HepG2 (cell line): Measurements from ENCODE around the gene BCL6. TPM values are rescaled to one million over a fixed set of nuclear protein-coding genes. Genes with fewer than 3 reads are reported as not detected.

Experiments
- ATAC-seq: fragments of 200-7000 bp; cut with Tn5 transposase; 3 replicates; pipeline ENCODE4 v1.9.1; 2020; ENCODE audit warnings: mild to moderate bottlenecking, moderate library complexity
- BruUV-seq: library from RNA; stranded (reverse); fragments of 400-500 nt; replicated peaks from 2 replicates; lab custom pipeline; 2021; lab: Mats Ljungman, UMichigan
- CTCF ChIA-PET: fragments of 300-600 bp; formaldehyde crosslinking; extraction: SDS; loops from one replicate; lab custom pipeline; 2021; ENCODE audit warnings: low total read pairs, inconsistent platforms, low intra/inter-chr PET ratio; lab: Yijun Ruan, JAX
- POLR2A ChIA-PET: fragments of 350-600 bp; sonication (Branson Sonifier 250); formaldehyde crosslinking; loops from one replicate; lab custom pipeline; 2020; ENCODE audit warnings: antibody characterized with exemption, inconsistent platforms; lab: Yijun Ruan, JAX
- DNase-seq: peaks from one replicate; pipeline ENCODE4 v3.0.0-alpha.2; 2015; ENCODE audit warnings: low spot score
- FAIRE-seq: peaks from 3 replicates; lab custom pipeline; 2011; peaks lifted over from hg19 to GRCh38; lab: Jason Lieb, UNC
- H2AFZ ChIP-seq: one replicate; pipeline ENCODE4 v1.6.1; 2011; ENCODE audit warnings: low read length, inconsistent platforms
- H3K27ac ChIP-seq: fragments of 300-600 bp; 3 replicates; pipeline ENCODE4 v1.8.0; 2011; ENCODE audit warnings: mixed run types, mild to moderate bottlenecking, mixed read lengths, low read length, inconsistent platforms; ENCODE audit not compliant: insufficient read depth; ENCODE audit errors: extremely low read length
- H3K27me3 ChIP-seq, 2 experiments: fragments of 200-600 bp in 1 of 2; 2 replicates in 1 of 2; 3 replicates in 1 of 2; pipeline versions ENCODE4 v1.6.0 to v1.8.0; 2011; ENCODE audit warnings: low read length in 2 of 2, mild to moderate bottlenecking in 2 of 2, moderate library complexity in 2 of 2, inconsistent platforms in 1 of 2; ENCODE audit not compliant: insufficient read depth in 2 of 2, control insufficient read depth in 1 of 2
- H3K36me3 ChIP-seq, 2 experiments: fragments of 200-600 bp in 1 of 2; replicated peaks in 1 of 2; 2 replicates in 1 of 2; 3 replicates in 1 of 2; pipeline versions ENCODE4 v1.5.1 to v1.8.0; 2011; ENCODE audit warnings: low read length in 2 of 2, inconsistent platforms in 1 of 2; ENCODE audit not compliant: insufficient read depth in 2 of 2, control insufficient read depth in 1 of 2
- H3K4me1 ChIP-seq: 2 replicates; pipeline ENCODE4 v1.5.1; 2012; ENCODE audit warnings: low read length, inconsistent platforms; ENCODE audit not compliant: insufficient read depth
- H3K4me2 ChIP-seq: 2 replicates; pipeline ENCODE4 v1.6.0; 2011; ENCODE audit warnings: low read depth, low read length, inconsistent platforms
- H3K4me3 ChIP-seq, 3 experiments: fragments of 200-600 bp in 1 of 3; sonication (generic), shearing (Covaris generic) in 1 of 3; replicated peaks in 1 of 3; 2 replicates each; pipeline ENCODE4 v1.5.1; 2011 to 2016; ENCODE audit warnings: low read length in 3 of 3, inconsistent platforms in 2 of 3, low read depth in 2 of 3, mild to moderate bottlenecking in 2 of 3, control low read depth in 1 of 3, mixed read lengths in 1 of 3; ENCODE audit not compliant: insufficient read depth in 1 of 3
- H3K79me2 ChIP-seq: one replicate; pipeline ENCODE4 v1.6.1; 2011; ENCODE audit warnings: low read length, inconsistent platforms; ENCODE audit not compliant: insufficient read depth
- H3K9ac ChIP-seq: 2 replicates; pipeline ENCODE4 v1.6.0; 2011; ENCODE audit warnings: mild to moderate bottlenecking, low read depth, low read length, inconsistent platforms; ENCODE audit not compliant: insufficient read depth
- H3K9me3 ChIP-seq: 2 replicates; pipeline ENCODE4 v1.5.1; 2012; ENCODE audit warnings: mild to moderate bottlenecking, low read length
- H4K20me1 ChIP-seq: 2 replicates; pipeline ENCODE4 v1.6.0; 2011; ENCODE audit warnings: inconsistent platforms, mild to moderate bottlenecking, low read length, moderate library complexity; ENCODE audit not compliant: insufficient read depth
- ATAD3A ChIP-seq: sonication (generic); formaldehyde crosslinking; IDR thresholded peaks from 2 replicates; pipeline ENCODE4 v1.4.0; 2020; ENCODE audit warnings: missing genetic modification reagents
- CENPX ChIP-seq: sonication (generic); formaldehyde crosslinking; IDR thresholded peaks from 2 replicates; pipeline ENCODE4 v1.9.0; 2021; ENCODE audit warnings: mild to moderate bottlenecking, missing genetic modification reagents, moderate library complexity
- HNF4A ChIP-seq: sonication (generic); formaldehyde crosslinking; IDR thresholded peaks from 2 replicates; pipeline ENCODE4 v1.4.0; 2020; ENCODE audit warnings: missing genetic modification reagents
- JUND ChIP-seq: sonication (generic); formaldehyde crosslinking; IDR thresholded peaks from 2 replicates; pipeline ENCODE4 v1.8.0; 2022; ENCODE audit warnings: mild to moderate bottlenecking, missing genetic modification reagents
- MIER3 ChIP-seq: IDR thresholded peaks from 2 replicates; pipeline ENCODE4 v1.6.1; 2016; ENCODE audit warnings: missing compliant biosample characterization, borderline replicate concordance
- NFIB ChIP-seq: sonication (generic); formaldehyde crosslinking; IDR thresholded peaks from 2 replicates; pipeline ENCODE4 v1.9.0; 2021; ENCODE audit warnings: missing genetic modification reagents, mild to moderate bottlenecking, borderline replicate concordance
- NR1H2 ChIP-seq: sonication (generic); formaldehyde crosslinking; IDR thresholded peaks from 2 replicates; pipeline ENCODE4 v1.8.1; 2022; ENCODE audit warnings: low read depth, missing genetic modification reagents, borderline replicate concordance
- POLR2A ChIP-seq, 2 experiments: IDR thresholded peaks; 2 replicates each; pipeline ENCODE4 v1.6.1; 2011; ENCODE audit warnings: low read depth in 2 of 2, low read length in 2 of 2, mild to moderate bottlenecking in 1 of 2, moderate library complexity in 1 of 2; ENCODE audit not compliant: insufficient read depth in 1 of 2
- SKIL ChIP-seq: sonication (generic); formaldehyde crosslinking; IDR thresholded peaks from 2 replicates; pipeline ENCODE4 v1.8.0; 2022; ENCODE audit warnings: missing genetic modification reagents, mild to moderate bottlenecking, moderate library complexity, borderline replicate concordance
- SMARCC2 ChIP-seq: fragments of 450-650 bp; IDR thresholded peaks from 2 replicates; pipeline ENCODE4 v1.6.1; 2017; ENCODE audit warnings: antibody characterized with exemption, mild to moderate bottlenecking
- SOX6 ChIP-seq, 2 experiments: fragments of 450-650 bp in 1 of 2; sonication (generic) in 1 of 2; formaldehyde crosslinking in 1 of 2; IDR thresholded peaks; 2 replicates each; pipeline versions ENCODE4 v1.4.0 to v1.6.1; 2017 to 2020; ENCODE audit warnings: antibody characterized with exemption in 1 of 2, mild to moderate bottlenecking in 1 of 2, missing genetic modification reagents in 1 of 2
- TFDP1 ChIP-seq: IDR thresholded peaks from 2 replicates; pipeline ENCODE4 v1.6.1; 2016; ENCODE audit warnings: missing compliant biosample characterization, missing genetic modification reagents, borderline replicate concordance
- THAP9 ChIP-seq: sonication (generic); formaldehyde crosslinking; IDR thresholded peaks from 2 replicates; pipeline ENCODE4; 2020; ENCODE audit warnings: missing genetic modification reagents, mild to moderate bottlenecking, borderline replicate concordance
- ZMAT3 ChIP-seq: sonication (generic); formaldehyde crosslinking; conservative IDR thresholded peaks from 2 replicates; pipeline ENCODE4 v1.7.0; 2021; ENCODE audit warnings: missing genetic modification reagents
- ZNF33B ChIP-seq: sonication (generic); formaldehyde crosslinking; IDR thresholded peaks from 2 replicates; pipeline ENCODE4 v1.5.1; 2020; ENCODE audit warnings: mild to moderate bottlenecking, missing genetic modification reagents
- ZNF431 ChIP-seq: sonication (generic); formaldehyde crosslinking; IDR thresholded peaks from 2 replicates; pipeline ENCODE4 v1.9.0; 2022; ENCODE audit warnings: missing genetic modification reagents, low read depth, mild to moderate bottlenecking, borderline replicate concordance
- ZNF543 ChIP-seq: sonication (generic); formaldehyde crosslinking; IDR thresholded peaks from 2 replicates; pipeline ENCODE4 v1.4.0; 2020; ENCODE audit warnings: mild to moderate bottlenecking, missing genetic modification reagents
- ZNF878 ChIP-seq: sonication (generic); formaldehyde crosslinking; IDR thresholded peaks from 2 replicates; pipeline ENCODE4 v1.8.1; 2023; ENCODE audit warnings: mild to moderate bottlenecking, missing genetic modification reagents, moderate library complexity
- ZSCAN22 ChIP-seq: sonication (generic); formaldehyde crosslinking; IDR thresholded peaks from 2 replicates; pipeline ENCODE4 v1.4.0; 2020; ENCODE audit warnings: mild to moderate bottlenecking, missing genetic modification reagents
- ZSCAN30 ChIP-seq: sonication (generic); formaldehyde crosslinking; IDR thresholded peaks from 2 replicates; pipeline ENCODE4 v1.5.0; 2020; ENCODE audit warnings: mild to moderate bottlenecking, missing genetic modification reagents
- WGBS: methylation state at CpG from one replicate; pipeline ENCODE4 v1.1.6; 2017; ENCODE audit warnings: low lambda C conversion rate; 5-methylcytosine and 5-hydroxymethylcytosine counted together
- in situ Hi-C: cut with HindIII; loops from 2 replicates; pipeline ENCODE4 v1.10.0; 2017; ENCODE audit warnings: low pct_unique_long_range_greater_than_20kb; ENCODE audit not compliant: extremely low pct_ligation_motif_present
- intact Hi-C: fragments of 100-400 bp; cut with micrococcal nuclease; formaldehyde crosslinking; loops from one replicate; pipeline ENCODE4 v1.10.0; 2022; ENCODE audit not compliant: unreplicated experiment
- polyA plus RNA-seq, 8 experiments: library from polyadenylated mRNA; depleted of rRNA in 3 of 8; stranded (reverse) in 7 of 8; unstranded in 1 of 8; fragments of >200 nt; fragmentation: Illumina TruSeq in 4 of 8; extraction: Trizol in 4 of 8; gene quantifications; 2 replicates each; pipeline versions ENCODE4 v1.2.1 to v1.2.3, GENCODE V29; 2011 to 2016; ENCODE audit warnings: low read depth in 4 of 8, missing spikeins in 1 of 8, mixed read lengths in 1 of 8; ENCODE audit not compliant: insufficient read depth in 1 of 8
- total RNA-seq, 5 experiments: library from RNA; depleted of rRNA; stranded (reverse); fragments of >200 nt; fragmentation: Illumina TruSeq; extraction: Trizol; gene quantifications; 2 replicates each; pipeline ENCODE4 v1.2.3, GENCODE V29; 2016; ENCODE audit warnings: low read depth in 1 of 5

Gene BCL6
- total and polyA plus RNA-seq, 2 of the 13 experiments (the other 11 are each of a cell fraction or from before 2014, with no cell fraction given), result 21.2 to 53.7 TPM

GRCh38 chr3:187758318-187758955 is 13.2 kb upstream of the BCL6 start:
- Histone ChIP-seq H3K4me3 (no peak overlapping the region), H3K79me2 (no peaks in the 10 kb centered on the region), H3K4me1 (peaks cover 49% of the 10 kb centered on the region), H3K4me2 (0 out of 2 replicates have a peak overlapping the region, but pooled peaks have one; percentile 10), H3K27me3 (no peaks in the 10 kb centered on the region), H3K9me3 (no peaks in the 10 kb centered on the region), H3K36me3 (no peaks in the 10 kb centered on the region), H3K9ac (no peak overlapping the region), H2AFZ (no peak overlapping the region), H4K20me1 (no peaks in the 10 kb centered on the region), H3K27ac (no peak overlapping the region)
- ChIA-PET POLR2A (interaction anchor here (2.7 kb wide), 1 partner anchor 8 kb away, joined by 11 read pairs; no protein-coding TSS in a partner anchor), CTCF (no interaction called here)
- FAIRE-seq (no peak), DNase-seq (no peak), ATAC-seq (no peak)
- BruUV-seq, result no TSS peak
- WGBS, result 33% methylated on average over 1 of the region's 1 CpG
- in situ Hi-C loops, result no loop called here
- intact Hi-C loops, result loop anchor here (10.0 kb wide), 1 partner anchor 126 kb away; no protein-coding TSS in a partner anchor
- TF ChIP-seq ZSCAN22 (CRISPR knock-in tag) (no peak), HNF4A (no peak), NR1H2 (CRISPR knock-in tag) (no peak), ZSCAN30 (CRISPR knock-in tag) (no peak), CENPX (no peak), ZNF431 (no peak), THAP9 (no peak), MIER3 (no peak), ZNF33B (no peak), TFDP1 (CRISPR knock-in tag) (no peak), ATAD3A (CRISPR knock-in tag) (no peak), JUND (CRISPR knock-in tag) (no peak), SOX6 (IDR thresholded peaks at IDR 0.05) (no peak), SOX6 (CRISPR knock-in tag; IDR thresholded peaks at IDR 0.05) (peak; percentile 14; the same call in 1 of the 2 replicates), NFIB (CRISPR knock-in tag) (no peak), ZMAT3 (no peak), SMARCC2 (no peak), ZNF543 (no peak), POLR2A (IDR thresholded peaks at IDR 0.05; ENCODE audit: insufficient read depth in 1 of 2, low read depth in 2 of 2, low read length in 2 of 2) (no peak), SKIL (CRISPR knock-in tag) (no peak), ZNF878 (no peak)
